Uterus (tissue), 4 donors: Measurements from ENCODE around the gene PRODH2. TPM values are rescaled to one million over a fixed set of nuclear protein-coding genes. Genes with fewer than 3 reads are reported as not detected.

Experiments used
- DNase-seq, 2 donors: peaks; one replicate each; pipeline ENCODE4 v3.0.0-alpha.2; 2019 to 2020
- H3K27ac ChIP-seq, 2 donors: fragments of 200-600 bp; sonication (generic); 1 replicate in 1 of 2; 2 replicates in 1 of 2; pipeline ENCODE4 v1.5.1; 2016 to 2018
- H3K27me3 ChIP-seq, 2 donors: fragments of 200-600 bp; sonication (generic); one replicate each; pipeline ENCODE4 v1.5.1; 2018 to 2019; ENCODE audit warnings: control low read depth in 1 of 2
- H3K36me3 ChIP-seq, 2 donors: fragments of 200-600 bp; sonication (generic); one replicate each; pipeline ENCODE4 v1.5.1; 2019; ENCODE audit warnings: control low read depth in 1 of 2
- H3K4me1 ChIP-seq, 2 donors: fragments of 200-600 bp; sonication (generic); one replicate each; pipeline ENCODE4 v1.5.1; 2018 to 2019; ENCODE audit warnings: control low read depth in 1 of 2
- H3K4me3 ChIP-seq, 2 donors: fragments of 200-600 bp; sonication (generic); 1 replicate in 1 of 2; 2 replicates in 1 of 2; pipeline ENCODE4 v1.5.1; 2018 to 2019; ENCODE audit warnings: mild to moderate bottlenecking in 1 of 2
- H3K9me3 ChIP-seq, 2 donors: fragments of 200-600 bp; sonication (generic); one replicate each; pipeline ENCODE4 v1.5.1; 2019; ENCODE audit warnings: control low read depth in 1 of 2
- POLR2A ChIP-seq, 2 donors: fragments of 450-650 bp; IDR thresholded peaks; one replicate each; pipeline ENCODE4 v1.6.1; 2016; ENCODE audit warnings: antibody characterized with exemption in 2 of 2, mild to moderate bottlenecking in 1 of 2, moderate library complexity in 1 of 2
- intact Hi-C: fragments of 100-400 bp; cut with DNase I; formaldehyde crosslinking; loops from one replicate; pipeline ENCODE4 v1.15.1; 2023; ENCODE audit warnings: low total_unique reads
- total RNA-seq, 4 donors: library from RNA; depleted of rRNA in 3 of 4; stranded (reverse); fragments of >200 nt in 3 of 4; gene quantifications; one replicate each; pipeline versions ENCODE4 v1.1.0 to v1.2.4, GENCODE V29; 2014 to 2023
- TF ChIP-seq, protein P1 (sequence below), 4 experiments: fragments of 200-600 bp in 2 of 4; fragments of 450-650 bp in 2 of 4; sonication (generic) in 2 of 4; IDR thresholded peaks; one replicate each; pipeline ENCODE4 v1.5.1; 2016 to 2019; ENCODE audit warnings: antibody characterized with exemption in 4 of 4, mild to moderate bottlenecking in 2 of 4, moderate library complexity in 1 of 4
- donor health status: DM: yes; HTN: yes; CAD: no.

Gene PRODH2
- total RNA-seq, 4 donors from 2014 or later: not detected

- no peak for DNase-seq
- Histone ChIP-seq H3K4me1 (no peaks in the 10 kb centered on the region), H3K36me3 (no peaks in the 10 kb centered on the region), H3K27ac (no peak within 1 kb of the TSS), H3K9me3 (no peaks in the 10 kb centered on the region), H3K4me3 (no peak within 1 kb of the TSS), H3K27me3 (peaks cover 10 to 25% of the 10 kb centered on the region in 2 donors)
- TF ChIP-seq, protein P1, sequence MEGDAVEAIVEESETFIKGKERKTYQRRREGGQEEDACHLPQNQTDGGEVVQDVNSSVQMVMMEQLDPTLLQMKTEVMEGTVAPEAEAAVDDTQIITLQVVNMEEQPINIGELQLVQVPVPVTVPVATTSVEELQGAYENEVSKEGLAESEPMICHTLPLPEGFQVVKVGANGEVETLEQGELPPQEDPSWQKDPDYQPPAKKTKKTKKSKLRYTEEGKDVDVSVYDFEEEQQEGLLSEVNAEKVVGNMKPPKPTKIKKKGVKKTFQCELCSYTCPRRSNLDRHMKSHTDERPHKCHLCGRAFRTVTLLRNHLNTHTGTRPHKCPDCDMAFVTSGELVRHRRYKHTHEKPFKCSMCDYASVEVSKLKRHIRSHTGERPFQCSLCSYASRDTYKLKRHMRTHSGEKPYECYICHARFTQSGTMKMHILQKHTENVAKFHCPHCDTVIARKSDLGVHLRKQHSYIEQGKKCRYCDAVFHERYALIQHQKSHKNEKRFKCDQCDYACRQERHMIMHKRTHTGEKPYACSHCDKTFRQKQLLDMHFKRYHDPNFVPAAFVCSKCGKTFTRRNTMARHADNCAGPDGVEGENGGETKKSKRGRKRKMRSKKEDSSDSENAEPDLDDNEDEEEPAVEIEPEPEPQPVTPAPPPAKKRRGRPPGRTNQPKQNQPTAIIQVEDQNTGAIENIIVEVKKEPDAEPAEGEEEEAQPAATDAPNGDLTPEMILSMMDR (IDR thresholded peaks at IDR 0.05): no peak
- no peak for TF ChIP-seq POLR2A (IDR thresholded peaks at IDR 0.05)
- intact Hi-C loops: no loop called here
Measured at GRCh38 chr19:35852029-35852780, 39.6 kb upstream of the PRODH2 start, which contains the start of gene NPHS1. Gene NPHS1 (minus strand): TSS chr19:35852504. CDS start chr19:35851837, 667 bp downstream.

DNA sequence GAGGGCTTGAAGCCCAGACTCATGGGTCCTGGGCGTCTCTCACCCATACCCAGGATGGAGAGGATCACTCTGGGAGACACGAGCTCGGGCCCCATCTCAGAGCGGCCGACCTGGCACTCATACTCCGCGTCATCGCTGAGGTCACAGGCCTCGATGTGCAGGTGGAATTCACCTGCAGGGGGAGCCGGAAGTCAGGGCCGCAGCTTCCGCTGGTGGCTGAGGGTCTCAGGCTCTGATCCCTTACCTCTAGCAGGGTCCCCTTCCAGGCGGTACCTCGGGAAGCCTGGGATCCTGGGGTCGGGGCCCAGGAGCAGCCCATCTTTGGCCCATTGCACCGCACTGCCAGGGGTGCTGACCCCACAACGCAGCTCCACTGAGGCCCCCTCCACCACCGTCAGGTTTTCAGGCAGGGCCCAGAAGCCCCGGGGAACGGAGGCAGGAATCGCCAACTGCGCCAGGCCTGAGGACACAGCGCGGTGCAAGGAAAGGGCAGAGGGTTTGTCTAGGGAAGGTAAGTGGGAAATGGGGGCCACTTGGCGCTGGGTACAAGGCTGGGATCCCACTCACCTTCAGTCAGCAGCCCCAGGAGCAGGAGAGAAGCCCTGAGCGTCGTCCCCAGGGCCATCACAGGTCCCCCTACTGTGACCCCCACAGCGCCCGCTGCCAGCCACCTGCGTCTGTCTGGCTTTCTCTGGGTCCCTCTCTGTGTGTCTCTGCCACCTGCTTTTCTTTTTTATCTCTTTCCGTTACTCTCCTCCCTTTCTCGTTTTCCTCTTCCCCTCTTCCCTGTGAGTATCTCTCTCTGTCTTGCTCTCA, 38.8 kb upstream of the PRODH2 start:
- Histone ChIP-seq H3K27ac (no peak overlapping the region), H3K4me1 (no peaks in the 10 kb centered on the region), H3K36me3 (no peaks in the 10 kb centered on the region), H3K9me3 (no peaks in the 10 kb centered on the region), H3K27me3 (peaks cover 7 to 26% of the 10 kb centered on the region in 2 donors), H3K4me3 (no peak overlapping the region)
- no peak for DNase-seq
- TF ChIP-seq, protein P1 (IDR thresholded peaks at IDR 0.05): no peak
- TF ChIP-seq POLR2A (IDR thresholded peaks at IDR 0.05): no peak
- intact Hi-C loops: no loop called here

GRCh38 chr19:35848919-35849505, 36.4 kb upstream of the PRODH2 start:
- Histone ChIP-seq H3K36me3 (no peaks in the 10 kb centered on the region), H3K4me3 (no peak overlapping the region), H3K27me3 (peaks cover 11 to 30% of the 10 kb centered on the region in 2 donors), H3K9me3 (no peaks in the 10 kb centered on the region), H3K4me1 (peaks cover 0 to 11% of the 10 kb centered on the region in 2 donors), H3K27ac (no peak overlapping the region)
- TF ChIP-seq POLR2A (IDR thresholded peaks at IDR 0.05): no peak
- TF ChIP-seq, protein P1 (IDR thresholded peaks at IDR 0.05): no peak
- intact Hi-C loops: no loop called here
- DNase-seq: no peak

GRCh38 chr19:35848486-35848885, 35.8 kb upstream of the PRODH2 start:
- DNase-seq: no peak
- no peak for TF ChIP-seq POLR2A (IDR thresholded peaks at IDR 0.05)
- TF ChIP-seq, protein P1 (IDR thresholded peaks at IDR 0.05): no peak
- Histone ChIP-seq H3K36me3 (no peaks in the 10 kb centered on the region), H3K27ac (no peak overlapping the region), H3K4me3 (no peak overlapping the region), H3K9me3 (no peaks in the 10 kb centered on the region), H3K27me3 (peaks cover 16 to 26% of the 10 kb centered on the region in 2 donors), H3K4me1 (peaks cover 0 to 11% of the 10 kb centered on the region in 2 donors)
- intact Hi-C loops: no loop called here
